Fibroblast of mammary gland (primary cell): ENCODE data around the gene PRDM16.

Experiments used
- DNase-seq: peaks from one replicate; pipeline ENCODE4 v3.0.0-alpha.2; 2010; ENCODE audit warnings: low read depth
- H3K4me3 ChIP-seq: 2 replicates; pipeline ENCODE4 v1.5.1; 2011; ENCODE audit warnings: low read depth, mild to moderate bottlenecking, low read length, moderate library complexity; ENCODE audit not compliant: control insufficient read depth
- CTCF ChIP-seq: conservative IDR thresholded peaks from 2 replicates; pipeline ENCODE4 v1.5.1; 2011; ENCODE audit warnings: low read depth, low read length, inconsistent platforms; ENCODE audit not compliant: control insufficient read depth, insufficient read depth

The PRDM16 gene

GRCh38 chr1:3384407-3384806 is 315.4 kb downstream of the PRDM16 start:
- TF ChIP-seq CTCF: no peak
- DNase-seq: no peak
- no peak overlapping the region for H3K4me3 ChIP-seq

- TF ChIP-seq CTCF: no peak
Observed at GRCh38 chr1:3386205-3387002, 317.4 kb downstream of the PRDM16 start.

GRCh38 chr1:3387401-3387800 is 318.4 kb downstream of the PRDM16 start:
- no peak overlapping the region for H3K4me3 ChIP-seq
- TF ChIP-seq CTCF: no peak
- no peak for DNase-seq

More at GRCh38 chr1:3386205-3387002, 317.4 kb downstream of the PRDM16 start:
- no peak overlapping the region for H3K4me3 ChIP-seq
- DNase-seq: no peak

- no peak for TF ChIP-seq CTCF
- no peak for DNase-seq
- H3K4me3 ChIP-seq: no peak overlapping the region
Observed at GRCh38 chr1:3389093-3389833, 320.3 kb downstream of the PRDM16 start.

- no peak for DNase-seq
- no peak for TF ChIP-seq CTCF
- no peak overlapping the region for H3K4me3 ChIP-seq
Observed at GRCh38 chr1:3390291-3390690, 321.3 kb downstream of the PRDM16 start.

- H3K4me3 ChIP-seq: no peak overlapping the region
Observed at GRCh38 chr1:3391711-3392110, 322.7 kb downstream of the PRDM16 start.

More at GRCh38 chr1:3391711-3392110, 322.7 kb downstream of the PRDM16 start:
- no peak for DNase-seq
- TF ChIP-seq CTCF: no peak
